Activated CD4-positive, alpha-beta T cell treated with anti-CD3 and anti-CD28 coated beads, Interleukin-2, amount 10 ng/mL, durations not matched to agents 24 days and 14 days (primary cell): Measurements from ENCODE around the gene MGMT. TPM values are rescaled to one million over a fixed set of nuclear protein-coding genes. Genes with fewer than 3 reads are reported as not detected.

Source experiments
- DNase-seq: peaks from one replicate; pipeline ENCODE4 v3.0.0; 2022
- H3K27ac Mint-ChIP-seq: one replicate; pipeline ENCODE4 v1.8.0; 2022; ENCODE audit warnings: mild to moderate bottlenecking, mixed read lengths
- H3K27me3 Mint-ChIP-seq: one replicate; pipeline ENCODE4 v1.8.0; 2022; ENCODE audit warnings: mixed read lengths
- H3K36me3 Mint-ChIP-seq: one replicate; pipeline ENCODE4 v1.8.0; 2022; ENCODE audit warnings: low read depth, mild to moderate bottlenecking, mixed read lengths
- H3K4me1 Mint-ChIP-seq: one replicate; pipeline ENCODE4 v1.8.0; 2021; ENCODE audit warnings: mixed read lengths
- H3K4me3 Mint-ChIP-seq: one replicate; pipeline ENCODE4 v1.8.0; 2022; ENCODE audit warnings: mild to moderate bottlenecking, moderate library complexity, mixed read lengths
- H3K9me3 Mint-ChIP-seq: one replicate; pipeline ENCODE4 v1.8.0; 2021; ENCODE audit warnings: mixed read lengths
- intact Hi-C: fragments of 100-400 bp; cut with micrococcal nuclease; formaldehyde crosslinking; loops from one replicate; pipeline ENCODE4 v1.15.1; 2023
- total RNA-seq: library from RNA; stranded (reverse); gene quantifications from 2 replicates; pipeline ENCODE4 v1.2.3, GENCODE V29; 2022

Gene MGMT
- total RNA-seq, 1 donor from 2014 or later, result 19.5 TPM

DNA sequence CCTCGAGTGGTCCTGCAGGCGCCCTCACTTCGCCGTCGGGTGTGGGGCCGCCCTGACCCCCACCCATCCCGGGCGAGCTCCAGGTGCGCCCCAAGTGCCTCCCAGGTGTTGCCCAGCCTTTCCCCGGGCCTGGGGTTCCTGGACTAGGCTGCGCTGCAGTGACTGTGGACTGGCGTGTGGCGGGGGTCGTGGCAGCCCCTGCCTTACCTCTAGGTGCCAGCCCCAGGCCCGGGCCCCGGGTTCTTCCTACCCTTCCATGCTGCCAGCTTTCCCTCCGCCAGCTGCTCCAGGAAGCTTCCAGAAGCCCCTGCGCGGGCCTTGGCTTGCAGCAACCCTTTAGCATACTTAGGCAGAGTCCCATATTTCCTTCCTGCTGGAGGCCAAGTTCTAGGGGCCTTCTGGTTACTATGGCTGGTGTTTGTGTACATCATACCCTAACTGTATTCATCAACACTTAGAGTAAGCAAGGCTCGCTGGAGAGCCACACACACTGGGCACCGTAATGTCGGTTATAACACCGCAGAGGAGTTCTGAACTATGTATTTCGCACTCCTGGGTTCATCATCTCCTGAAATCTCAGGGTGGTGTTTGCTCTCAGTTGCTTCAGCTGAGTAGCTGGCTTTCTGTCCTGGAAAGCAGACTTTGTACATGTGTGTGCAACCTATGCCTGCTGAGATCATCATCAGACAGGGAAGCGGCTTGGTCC is 471 bp downstream of the MGMT start:
- intact Hi-C loops, result loop anchor here (1.0 to 5.0 kb wide), 4 partner anchors 32 to 669 kb away; partner anchors contain the start of genes C10orf143 and GLRX3
- no peak for DNase-seq
- H3K4me3 Mint-ChIP-seq, result peak overlapping the region; percentile 83

DNA sequence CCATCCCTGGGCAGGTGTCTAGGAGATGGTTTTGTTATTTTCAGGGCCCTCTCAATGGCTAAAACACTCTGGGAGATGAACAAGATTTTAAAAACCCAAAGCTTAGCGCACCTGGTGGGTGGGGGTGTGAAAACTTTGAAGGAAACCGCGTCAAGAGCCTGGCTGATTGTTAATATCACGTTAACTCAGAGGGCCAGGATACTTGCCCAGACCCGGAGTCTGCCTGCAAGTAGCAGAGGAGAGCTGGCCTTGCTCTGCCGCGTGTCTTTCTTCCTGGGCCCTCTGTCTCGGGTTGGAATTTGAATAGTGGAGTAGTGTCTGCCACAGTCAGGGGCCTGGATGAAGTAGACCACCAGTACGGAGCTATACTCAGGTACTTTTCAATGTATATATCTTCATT is 1.1 kb downstream of the MGMT start:
- peaks cover 5% of the 10 kb centered on the region for H3K4me1 Mint-ChIP-seq
- no peaks in the 10 kb centered on the region for H3K9me3 Mint-ChIP-seq
- no peak for DNase-seq
- no peak overlapping the region for H3K27ac Mint-ChIP-seq
- peaks cover 2% of the 10 kb centered on the region for H3K36me3 Mint-ChIP-seq
- intact Hi-C loops, result loop anchor here (5.0 kb wide), 1 partner anchor 436 kb away; no protein-coding TSS in a partner anchor
- H3K4me3 Mint-ChIP-seq, result peak overlapping the region; percentile 83
- H3K27me3 Mint-ChIP-seq, result peaks cover 3% of the 10 kb centered on the region

More for the DNA sequence above, 471 bp downstream of the MGMT start:
- H3K9me3 Mint-ChIP-seq, result no peaks in the 10 kb centered on the region
- peaks cover 5% of the 10 kb centered on the region for H3K4me1 Mint-ChIP-seq
- H3K27me3 Mint-ChIP-seq, result peaks cover 3% of the 10 kb centered on the region
- H3K27ac Mint-ChIP-seq, result peak overlapping the region; percentile 77
- peaks cover 2% of the 10 kb centered on the region for H3K36me3 Mint-ChIP-seq

DNA sequence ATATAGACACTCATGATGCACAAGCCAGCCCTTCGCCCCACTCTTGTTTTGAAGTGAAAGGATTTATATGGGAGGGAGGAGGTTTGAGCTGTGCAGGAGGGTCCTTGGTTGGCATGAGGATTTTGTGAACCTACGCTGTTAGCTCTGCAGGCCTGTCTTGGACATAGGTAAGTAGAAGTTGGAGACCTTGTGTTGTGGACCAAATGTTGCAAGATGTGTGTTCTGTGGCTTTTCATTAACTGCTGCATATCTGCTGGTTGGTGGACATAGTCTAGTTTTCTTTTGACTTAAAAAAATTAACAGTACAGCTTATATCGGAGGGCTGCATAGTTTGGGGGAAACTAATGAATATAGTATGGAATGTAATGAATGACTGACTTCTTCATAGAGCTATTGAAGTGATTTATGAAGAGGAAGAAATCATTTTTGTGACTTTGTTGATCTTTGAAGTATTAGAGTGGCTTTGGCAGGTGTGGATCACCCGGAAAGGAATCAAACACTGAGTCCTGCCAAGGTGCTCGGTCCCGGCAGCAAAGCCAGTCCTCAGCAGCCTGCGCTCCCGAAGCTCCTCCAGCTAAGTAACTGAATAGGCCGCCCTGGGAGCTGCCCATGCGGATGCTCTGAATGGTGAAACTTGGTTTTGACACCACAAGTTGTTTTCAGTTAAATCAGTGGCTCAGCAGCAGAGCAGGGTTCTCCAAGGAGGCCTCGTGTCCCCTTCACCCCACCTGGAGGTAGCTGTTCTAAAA is 3.2 kb downstream of the MGMT start:
- Mint-ChIP-seq H3K27ac (no peak overlapping the region), H3K36me3 (peaks cover 5% of the 10 kb centered on the region), H3K27me3 (no peaks in the 10 kb centered on the region), H3K4me1 (peaks cover 5% of the 10 kb centered on the region), H3K9me3 (peaks cover 5% of the 10 kb centered on the region), H3K4me3 (no peak overlapping the region)
- intact Hi-C loops, result no loop called here
- DNase-seq, result no peak

DNA sequence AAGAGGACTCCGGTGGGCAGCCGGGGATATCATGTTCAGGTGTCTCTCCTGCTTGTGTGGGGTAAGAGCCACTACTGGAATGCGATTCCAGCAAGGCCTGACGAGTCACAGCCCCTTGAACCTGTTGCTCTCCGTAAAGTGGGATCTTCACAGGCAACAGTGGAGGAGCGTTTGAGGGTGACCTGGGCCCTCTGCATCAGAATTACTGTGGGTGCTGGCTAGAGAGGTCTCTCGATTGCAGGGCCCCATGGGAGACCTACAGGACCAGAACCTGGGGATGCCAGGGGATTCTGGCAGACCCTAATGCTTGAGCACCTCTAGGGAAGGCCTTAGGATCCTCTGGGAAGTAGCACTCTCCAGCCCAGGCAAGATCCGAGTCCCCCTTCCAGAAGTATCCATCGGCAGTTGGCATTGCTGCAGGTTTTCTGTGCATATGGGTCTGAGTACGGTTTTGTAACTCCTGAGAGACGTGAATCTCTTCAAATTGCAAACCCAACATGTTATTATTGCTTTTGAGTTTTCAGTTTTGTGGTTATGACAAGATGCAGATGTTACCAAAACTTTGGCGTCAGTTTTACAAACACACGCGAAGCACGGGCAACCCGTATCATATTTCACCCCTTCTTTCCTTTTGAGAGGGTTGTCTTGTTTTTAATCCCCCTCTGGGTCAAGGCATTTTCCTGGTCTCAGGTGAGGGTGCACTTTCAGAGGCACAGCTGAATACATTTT is 4.6 kb downstream of the MGMT start:
- Mint-ChIP-seq H3K4me3 (no peak overlapping the region), H3K27me3 (no peaks in the 10 kb centered on the region), H3K9me3 (peaks cover 5% of the 10 kb centered on the region), H3K36me3 (peaks cover 6% of the 10 kb centered on the region), H3K4me1 (peaks cover 5% of the 10 kb centered on the region), H3K27ac (no peak overlapping the region)
- intact Hi-C loops, result no loop called here
- no peak for DNase-seq

DNA sequence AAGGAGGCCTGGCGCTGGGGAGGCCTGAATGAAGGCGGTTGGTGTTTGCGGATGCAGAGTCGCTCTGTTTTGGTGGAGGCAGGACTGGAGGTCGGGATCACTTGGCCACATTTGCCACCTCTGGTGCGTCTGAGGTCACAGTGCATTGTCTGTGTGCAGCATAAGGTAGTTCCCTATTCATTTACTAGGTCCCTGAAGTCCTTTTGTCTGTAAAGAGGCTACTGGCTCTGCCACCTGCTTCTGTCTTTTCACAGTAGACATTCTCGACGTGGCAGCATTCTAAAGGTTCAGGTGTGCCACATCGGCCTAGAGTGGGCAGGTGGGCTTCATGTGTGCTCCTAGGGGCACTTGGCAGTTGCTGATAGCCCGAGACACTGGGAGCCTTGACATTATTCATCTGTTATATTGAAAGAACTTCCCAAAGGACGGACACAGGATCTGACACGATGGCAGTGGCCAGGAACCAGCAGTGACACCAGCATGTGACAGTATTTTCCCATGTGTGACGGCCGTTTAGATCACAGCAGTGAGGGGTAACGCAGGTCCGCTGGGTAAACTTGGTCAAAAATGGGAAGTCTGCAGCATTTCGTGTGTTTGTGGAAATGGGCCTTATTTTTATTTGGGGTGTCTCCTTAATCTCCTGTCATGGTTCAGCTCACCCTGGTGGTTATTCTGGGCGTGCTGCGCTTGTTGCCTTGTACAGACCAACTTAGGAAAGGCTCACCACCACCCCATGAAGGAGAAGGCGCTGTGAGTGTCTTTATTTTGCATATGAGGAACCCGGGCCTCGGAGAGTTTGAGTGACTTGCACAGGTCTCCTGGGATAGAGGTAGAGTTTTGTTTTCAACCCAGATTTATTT is 5.9 kb downstream of the MGMT start:
- intact Hi-C loops, result no loop called here
- DNase-seq, result no peak
- Mint-ChIP-seq H3K4me1 (peaks cover 5% of the 10 kb centered on the region), H3K4me3 (no peak overlapping the region), H3K27me3 (no peaks in the 10 kb centered on the region), H3K27ac (no peak overlapping the region), H3K36me3 (peaks cover 6% of the 10 kb centered on the region), H3K9me3 (peaks cover 5% of the 10 kb centered on the region)

- Mint-ChIP-seq H3K36me3 (peaks cover 6% of the 10 kb centered on the region), H3K27ac (no peak overlapping the region), H3K4me3 (no peak overlapping the region), H3K27me3 (no peaks in the 10 kb centered on the region), H3K4me1 (peaks cover 3% of the 10 kb centered on the region), H3K9me3 (peaks cover 9% of the 10 kb centered on the region)
- DNase-seq, result no peak
- intact Hi-C loops, result no loop called here
Observed at GRCh38 chr10:129474642-129475041, 7.6 kb downstream of the MGMT start.

GRCh38 chr10:129476431-129476830 is 9.4 kb downstream of the MGMT start:
- Mint-ChIP-seq H3K4me3 (no peak overlapping the region), H3K27ac (no peak overlapping the region), H3K27me3 (no peaks in the 10 kb centered on the region), H3K4me1 (no peaks in the 10 kb centered on the region), H3K36me3 (peaks cover 7% of the 10 kb centered on the region), H3K9me3 (peaks cover 13% of the 10 kb centered on the region)
- DNase-seq, result no peak
- intact Hi-C loops, result no loop called here

DNA sequence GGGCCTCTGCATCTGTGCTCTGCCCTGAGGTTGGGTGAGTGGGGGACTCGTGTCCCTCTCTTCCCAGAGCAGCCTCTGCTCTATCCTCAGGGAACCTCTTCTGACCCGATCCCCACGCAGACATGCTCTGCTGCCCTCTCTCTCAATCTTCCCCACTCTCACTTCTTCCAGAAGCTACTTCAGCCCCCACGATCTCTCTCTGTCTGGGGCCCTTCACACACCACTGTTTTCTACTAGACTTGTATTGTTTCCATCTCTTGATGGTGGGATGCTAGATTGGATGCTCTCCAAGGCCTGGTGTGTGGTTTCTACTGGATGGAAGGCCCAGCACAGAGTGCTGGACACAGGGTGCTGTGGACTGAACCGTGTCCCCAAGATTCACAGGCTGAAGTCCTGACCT is 10.0 kb downstream of the MGMT start:
- H3K9me3 Mint-ChIP-seq, result peaks cover 13% of the 10 kb centered on the region
- H3K4me1 Mint-ChIP-seq, result peaks cover 2% of the 10 kb centered on the region
- no peak overlapping the region for H3K4me3 Mint-ChIP-seq
- H3K36me3 Mint-ChIP-seq, result peaks cover 7% of the 10 kb centered on the region
- intact Hi-C loops, result no loop called here
- H3K27me3 Mint-ChIP-seq, result no peaks in the 10 kb centered on the region
- DNase-seq, result no peak
- no peak overlapping the region for H3K27ac Mint-ChIP-seq

DNA sequence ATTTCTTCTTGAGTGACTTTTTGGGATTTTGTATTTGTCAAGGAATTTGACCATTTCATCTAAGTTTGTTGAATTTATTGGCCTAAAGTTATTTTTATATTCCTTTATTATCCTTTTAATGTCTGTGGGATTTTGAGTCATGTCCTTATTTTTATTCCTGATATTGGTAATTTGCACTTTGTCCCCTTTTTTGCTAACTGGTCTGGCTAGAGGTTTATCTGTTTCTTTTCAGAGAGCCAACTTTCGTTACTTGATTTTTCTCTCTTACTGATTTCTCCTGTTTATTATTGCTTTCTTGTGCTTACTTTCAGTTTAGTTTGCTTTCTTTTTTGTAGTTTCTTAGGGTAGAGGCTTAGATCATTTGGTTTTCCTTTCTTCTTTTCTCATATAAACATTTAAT is 14.6 kb downstream of the MGMT start:
- no peak for DNase-seq
- no peak overlapping the region for H3K4me3 Mint-ChIP-seq
- H3K4me1 Mint-ChIP-seq, result peaks cover 2% of the 10 kb centered on the region
- intact Hi-C loops, result no loop called here
- peaks cover 7% of the 10 kb centered on the region for H3K36me3 Mint-ChIP-seq
- H3K27ac Mint-ChIP-seq, result no peak overlapping the region
- peaks cover 21% of the 10 kb centered on the region for H3K9me3 Mint-ChIP-seq
- H3K27me3 Mint-ChIP-seq, result no peaks in the 10 kb centered on the region

- H3K36me3 Mint-ChIP-seq, result peaks cover 7% of the 10 kb centered on the region
- DNase-seq, result no peak
- H3K9me3 Mint-ChIP-seq, result peaks cover 21% of the 10 kb centered on the region
- peaks cover 2% of the 10 kb centered on the region for H3K4me1 Mint-ChIP-seq
- no peak overlapping the region for H3K27ac Mint-ChIP-seq
- intact Hi-C loops, result no loop called here
- H3K4me3 Mint-ChIP-seq, result no peak overlapping the region
- H3K27me3 Mint-ChIP-seq, result no peaks in the 10 kb centered on the region
Observed at GRCh38 chr10:129483430-129484010, 16.5 kb downstream of the MGMT start.

DNA sequence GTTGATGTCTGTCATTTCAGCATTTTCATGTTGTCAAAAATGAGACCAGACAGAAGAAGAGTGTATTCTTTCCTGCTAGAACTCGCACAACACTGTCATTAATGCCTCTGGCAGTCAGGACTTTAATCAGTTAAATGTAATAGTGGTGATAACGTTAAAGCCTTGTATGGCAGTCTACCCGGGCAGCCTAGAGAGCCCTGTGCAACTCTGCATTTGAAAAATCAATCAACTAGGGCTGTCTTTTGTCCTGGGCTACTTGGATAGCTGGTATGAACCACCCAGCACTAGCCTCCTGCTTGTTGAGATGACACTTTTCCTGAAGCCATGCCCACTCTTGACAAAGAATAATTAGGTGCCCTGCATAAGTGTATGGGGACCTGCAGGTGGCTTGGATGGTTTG is 19.8 kb downstream of the MGMT start:
- no peak for DNase-seq
- Mint-ChIP-seq H3K4me3 (no peak overlapping the region), H3K27me3 (no peaks in the 10 kb centered on the region), H3K4me1 (no peaks in the 10 kb centered on the region), H3K27ac (no peak overlapping the region), H3K9me3 (peaks cover 26% of the 10 kb centered on the region), H3K36me3 (peaks cover 5% of the 10 kb centered on the region)
- intact Hi-C loops, result no loop called here

GRCh38 chr10:129491123-129491734 is 24.2 kb downstream of the MGMT start:
- DNase-seq, result no peak
- intact Hi-C loops, result no loop called here
- H3K4me3 Mint-ChIP-seq, result no peak overlapping the region
- peaks cover 21% of the 10 kb centered on the region for H3K9me3 Mint-ChIP-seq
- no peaks in the 10 kb centered on the region for H3K27me3 Mint-ChIP-seq
- H3K36me3 Mint-ChIP-seq, result no peaks in the 10 kb centered on the region
- H3K27ac Mint-ChIP-seq, result no peak overlapping the region
- H3K4me1 Mint-ChIP-seq, result no peaks in the 10 kb centered on the region

DNA sequence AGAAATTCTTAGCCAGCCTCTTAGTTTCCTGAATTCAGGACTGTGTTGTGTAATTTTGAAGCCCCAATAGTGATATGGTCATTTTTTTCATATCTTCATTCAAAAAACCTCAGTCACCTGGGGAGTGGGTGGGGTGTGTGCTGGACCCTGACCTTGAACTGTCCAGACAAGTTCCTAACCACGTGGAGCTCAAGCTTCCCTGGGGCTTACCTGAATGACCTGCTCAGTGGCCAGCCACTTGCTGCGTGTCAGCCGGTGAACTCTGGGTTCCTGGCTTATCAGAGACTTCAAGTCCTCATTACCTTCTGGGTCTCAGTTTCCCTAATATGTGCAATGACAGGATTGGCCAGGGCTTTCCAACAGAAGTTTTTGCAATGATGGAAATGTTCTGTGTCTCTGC is 27.1 kb downstream of the MGMT start:
- Mint-ChIP-seq H3K27ac (no peak overlapping the region), H3K4me1 (peaks cover 4% of the 10 kb centered on the region), H3K27me3 (no peaks in the 10 kb centered on the region), H3K4me3 (no peak overlapping the region), H3K36me3 (peaks cover 13% of the 10 kb centered on the region), H3K9me3 (peaks cover 21% of the 10 kb centered on the region)
- no peak for DNase-seq
- intact Hi-C loops, result no loop called here
